ENCODE results near the gene XDH.

Gene XDH

GRCh38 chr2:31317396-31317795, 97.1 kb downstream of the XDH start:
- intact Hi-C loops (cut with DNase I): no loop called here
- DNase-seq: no peak

DNA sequence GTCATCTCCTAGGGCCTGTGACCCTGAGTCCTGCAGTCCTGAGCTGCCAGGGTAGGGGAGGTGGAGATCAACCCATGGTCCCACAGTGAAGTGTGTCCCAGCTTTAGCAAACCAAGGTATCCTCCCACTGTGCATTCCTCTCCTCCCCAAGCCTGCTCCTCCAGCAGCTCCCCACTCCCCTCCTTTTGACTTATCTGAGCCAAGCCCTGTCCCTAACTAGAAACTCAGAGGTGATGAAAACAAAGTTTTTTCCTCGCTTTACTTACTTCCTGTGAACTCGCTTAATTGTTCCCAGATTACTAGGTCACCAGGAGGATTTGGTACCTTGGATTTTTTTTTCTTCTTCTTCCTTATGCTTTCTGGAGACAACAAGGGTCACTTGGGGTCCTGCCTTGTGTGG, 99.8 kb downstream of the XDH start:
- no peak for DNase-seq
- intact Hi-C loops (cut with DNase I): no loop called here

- intact Hi-C loops (cut with DNase I): no loop called here
- DNase-seq: no peak
Measured at GRCh38 chr2:31312898-31313297, 101.6 kb downstream of the XDH start.

DNA sequence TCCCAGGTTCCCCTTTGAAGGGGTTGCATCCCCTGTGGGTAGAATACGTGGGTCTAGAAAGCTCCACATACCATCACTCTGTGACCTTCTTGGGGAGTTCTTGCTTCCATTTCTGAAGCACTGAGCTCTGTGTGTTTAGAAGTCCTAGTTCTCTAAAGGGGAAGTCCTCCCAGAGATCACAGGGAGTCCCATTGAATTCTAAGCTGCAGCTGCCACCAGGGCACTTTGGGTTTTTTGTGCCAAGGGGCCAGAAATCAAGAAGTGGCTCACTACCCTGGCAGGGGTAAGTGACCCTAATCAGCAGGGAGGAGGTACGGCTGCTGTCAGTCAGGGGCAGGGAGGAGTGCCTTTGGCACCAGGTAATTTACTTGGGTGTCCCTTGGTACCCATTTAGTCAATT, 109.7 kb downstream of the XDH start:
- intact Hi-C loops (cut with DNase I): no loop called here
- no peak for DNase-seq

DNA sequence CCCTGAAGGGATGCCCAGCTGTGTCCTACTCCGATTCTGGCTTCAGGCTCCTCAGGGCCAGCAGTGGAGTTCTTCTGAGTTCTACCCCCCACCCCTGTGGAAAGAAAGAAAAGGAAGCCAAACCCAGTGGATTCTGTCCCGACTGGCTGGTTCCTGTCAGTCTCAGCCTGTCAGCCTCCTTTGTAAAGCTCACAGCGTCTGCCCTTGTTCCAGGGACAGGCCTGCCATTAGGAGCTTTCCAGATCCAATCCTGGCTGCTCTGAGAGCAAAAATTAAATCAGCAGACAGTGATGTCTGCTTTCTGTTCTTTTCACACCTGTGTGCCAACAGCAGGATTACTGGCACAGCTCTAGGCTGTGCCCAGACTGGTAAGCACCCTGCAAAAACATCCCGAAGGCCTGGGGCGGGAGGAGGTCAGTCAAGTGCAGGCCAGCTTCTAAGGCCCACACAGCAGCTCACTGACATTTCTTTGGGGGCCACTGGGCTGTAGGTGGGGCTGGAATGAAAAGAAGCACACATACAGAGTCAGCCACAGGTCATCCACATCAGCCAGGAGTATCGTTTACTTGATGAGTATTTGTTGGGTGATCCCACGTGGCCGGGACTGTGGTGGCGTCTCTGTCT, 111.5 kb downstream of the XDH start:
- intact Hi-C loops (cut with DNase I): no loop called here
- peak in 5 of 42 donors; percentile 4 to 42 (median 6) for DNase-seq

- DNase-seq: no peak
- intact Hi-C loops (cut with DNase I): no loop called here
Measured at GRCh38 chr2:31300309-31300708, 114.2 kb downstream of the XDH start.

DNA sequence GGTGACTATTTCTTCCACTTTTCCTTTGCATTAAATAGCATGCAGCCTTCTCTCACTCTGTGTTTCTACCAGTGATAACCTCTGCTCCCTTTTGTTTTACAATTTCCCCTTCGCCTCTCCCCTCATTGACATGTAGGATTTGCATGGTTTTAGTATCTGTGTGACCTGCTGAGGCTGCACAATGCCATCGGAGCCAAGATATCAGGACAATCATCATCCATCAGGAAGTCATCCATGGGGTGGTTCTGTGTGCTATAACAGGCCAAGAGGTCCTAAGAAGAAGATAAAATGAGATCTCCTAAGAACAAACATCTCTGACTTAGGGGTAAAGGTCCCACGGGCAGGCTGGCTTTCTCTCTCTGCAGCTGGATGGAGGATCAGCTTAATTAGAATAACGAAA, 115.0 kb downstream of the XDH start:
- DNase-seq: no peak
- intact Hi-C loops (cut with DNase I): no loop called here

DNA sequence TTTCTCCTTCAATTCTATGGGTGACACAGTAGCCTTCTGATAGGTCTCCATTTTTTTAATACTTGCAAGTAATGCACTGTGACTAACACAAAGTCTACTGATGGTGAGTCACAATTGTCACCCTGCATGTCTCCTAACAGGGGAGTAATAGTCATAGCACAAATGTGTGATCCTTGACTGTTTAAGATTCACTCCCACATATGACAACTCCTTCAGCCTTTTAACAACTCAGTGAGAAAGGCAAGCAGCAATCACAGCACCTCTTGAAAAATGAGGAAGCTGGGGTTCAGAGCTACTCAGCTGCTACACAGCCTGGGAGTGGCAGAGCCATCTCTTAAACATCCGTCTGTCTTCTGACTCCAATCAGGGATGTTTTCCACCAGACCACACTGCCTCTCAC, 116.8 kb downstream of the XDH start:
- DNase-seq: peak in 29 of 42 donors; percentile 4 to 76 (median 32)
- intact Hi-C loops (cut with DNase I): no loop called here

DNA sequence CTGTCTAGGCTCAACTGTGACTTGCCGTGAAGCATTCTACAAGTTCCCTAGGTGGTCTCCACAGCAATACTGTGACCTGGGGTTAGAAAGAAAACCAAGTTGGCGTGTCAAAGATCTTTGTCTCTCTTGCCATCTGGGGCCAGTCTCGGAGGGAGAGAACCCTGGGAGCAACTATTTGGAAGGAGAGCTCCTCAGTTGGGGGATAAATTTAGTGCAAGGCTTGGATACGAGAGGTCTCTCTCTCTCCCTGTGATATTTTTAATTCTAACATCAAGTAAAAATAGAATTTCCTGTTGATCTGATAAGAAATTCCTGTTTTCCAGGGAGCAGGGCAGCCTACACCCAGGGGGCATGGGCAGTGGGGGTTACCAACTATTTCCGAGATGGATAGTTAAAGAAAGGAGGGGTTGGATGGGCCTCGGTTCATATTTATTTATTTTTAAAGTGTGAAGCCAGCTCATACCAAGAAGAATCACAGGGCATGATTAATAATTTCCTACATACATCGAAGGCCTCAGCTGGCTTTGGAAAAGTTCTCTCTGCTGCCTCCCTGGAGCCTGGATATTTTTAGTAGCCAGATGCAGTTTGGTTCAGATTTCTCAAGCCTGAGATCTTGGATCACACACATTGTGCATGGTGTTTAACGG, 117.8 kb downstream of the XDH start:
- no peak for DNase-seq
- intact Hi-C loops (cut with DNase I): no loop called here

DNA sequence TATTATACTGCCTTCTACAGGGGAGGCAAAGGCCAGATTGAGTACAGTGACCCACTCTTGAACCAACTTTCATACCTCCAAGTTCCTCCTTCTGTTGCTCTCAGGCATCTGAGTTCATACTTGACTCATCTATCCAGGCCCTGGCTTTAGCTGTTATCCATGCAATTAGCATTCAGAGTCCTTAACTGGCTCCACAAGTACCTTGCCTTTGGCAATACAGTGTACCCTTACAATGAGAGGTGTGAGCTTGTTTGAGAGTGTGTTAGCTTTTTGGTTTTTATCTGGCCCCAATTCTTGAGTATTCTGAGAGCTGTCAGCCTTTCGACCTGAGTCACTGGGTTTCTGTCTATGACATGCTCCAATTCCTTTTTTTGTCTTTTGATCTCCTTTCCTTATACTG, 120.3 kb downstream of the XDH start:
- no peak for DNase-seq
- intact Hi-C loops (cut with DNase I): no loop called here

- intact Hi-C loops (cut with DNase I): no loop called here
Measured at GRCh38 chr2:31287654-31288053, 126.9 kb downstream of the XDH start.

GRCh38 chr2:31286961-31287550, 127.5 kb downstream of the XDH start:
- DNase-seq: no peak
- intact Hi-C loops (cut with DNase I): no loop called here

More at GRCh38 chr2:31287654-31288053, 126.9 kb downstream of the XDH start:
- no peak for DNase-seq

- intact Hi-C loops (cut with DNase I): no loop called here
- DNase-seq: no peak
Measured at GRCh38 chr2:31286230-31286629, 128.3 kb downstream of the XDH start.
